ENCODE data around the gene PYGM. TPM values are rescaled to one million over a fixed set of nuclear protein-coding genes. Genes with fewer than 3 reads are reported as not detected.

PYGM gene
- total and polyA plus RNA-seq, 12 donors = 1.4 to 10.1 (median 3.8) TPM

GRCh38 chr11:64765851-64766665 is 6.3 kb upstream of the PYGM start:
- peak overlapping the region in 2 of 5 donors; percentile 17 to 83 for H3K27ac ChIP-seq
- H3K4me1 ChIP-seq (replicated peaks in 1 of 2) = peaks cover 27 to 55% of the 10 kb centered on the region in 2 donors
- no peaks in the 10 kb centered on the region for H3K9me3 ChIP-seq (replicated peaks in 1 of 3)
- no peaks in the 10 kb centered on the region for H3K27me3 ChIP-seq
- TF ChIP-seq, protein P1, sequence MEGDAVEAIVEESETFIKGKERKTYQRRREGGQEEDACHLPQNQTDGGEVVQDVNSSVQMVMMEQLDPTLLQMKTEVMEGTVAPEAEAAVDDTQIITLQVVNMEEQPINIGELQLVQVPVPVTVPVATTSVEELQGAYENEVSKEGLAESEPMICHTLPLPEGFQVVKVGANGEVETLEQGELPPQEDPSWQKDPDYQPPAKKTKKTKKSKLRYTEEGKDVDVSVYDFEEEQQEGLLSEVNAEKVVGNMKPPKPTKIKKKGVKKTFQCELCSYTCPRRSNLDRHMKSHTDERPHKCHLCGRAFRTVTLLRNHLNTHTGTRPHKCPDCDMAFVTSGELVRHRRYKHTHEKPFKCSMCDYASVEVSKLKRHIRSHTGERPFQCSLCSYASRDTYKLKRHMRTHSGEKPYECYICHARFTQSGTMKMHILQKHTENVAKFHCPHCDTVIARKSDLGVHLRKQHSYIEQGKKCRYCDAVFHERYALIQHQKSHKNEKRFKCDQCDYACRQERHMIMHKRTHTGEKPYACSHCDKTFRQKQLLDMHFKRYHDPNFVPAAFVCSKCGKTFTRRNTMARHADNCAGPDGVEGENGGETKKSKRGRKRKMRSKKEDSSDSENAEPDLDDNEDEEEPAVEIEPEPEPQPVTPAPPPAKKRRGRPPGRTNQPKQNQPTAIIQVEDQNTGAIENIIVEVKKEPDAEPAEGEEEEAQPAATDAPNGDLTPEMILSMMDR (IDR thresholded peaks at IDR 0.05) = no peak
- no peak for TF ChIP-seq POLR2A (IDR thresholded peaks at IDR 0.05)
- intact Hi-C loops (cut with DNase I) = no loop called here
- no peak overlapping the region for H3K4me3 ChIP-seq
- peak in 6 of 7 donors; percentile 38 to 63 (median 56) for DNase-seq
- H3K36me3 ChIP-seq (replicated peaks in 1 of 2) = peaks cover 0 to 83% of the 10 kb centered on the region in 2 donors
- WGBS, 4 donors = 57 to 80% (median 67%) methylated on average over 22 to 42 of the region's 42 CpGs

DNA sequence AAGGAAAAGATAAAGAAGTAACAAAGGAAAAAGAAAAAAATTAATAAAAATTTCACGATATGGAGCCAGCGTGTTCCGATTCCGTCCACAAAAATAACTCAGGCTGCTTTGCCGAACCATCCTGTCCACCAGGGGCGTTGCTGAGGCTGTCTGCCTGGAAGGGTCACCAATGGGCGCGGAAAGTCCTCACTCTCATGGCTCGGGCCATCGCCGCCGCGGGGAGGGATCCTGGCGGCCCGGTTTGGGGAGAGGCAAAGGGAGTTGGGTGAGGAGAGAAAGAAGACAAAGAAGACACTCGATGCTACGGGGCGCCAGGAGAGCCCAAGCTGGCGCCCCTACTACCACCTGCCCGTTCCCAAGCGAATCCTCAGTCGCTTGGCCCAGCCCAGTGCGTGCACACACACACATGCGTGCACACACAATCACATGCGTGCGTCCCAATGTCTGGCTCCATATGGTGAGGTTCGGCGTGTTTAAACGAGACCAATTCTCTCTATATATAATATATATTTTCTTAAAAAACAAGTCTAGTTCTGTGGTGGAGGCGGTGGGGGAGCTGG is 5.6 kb upstream of the PYGM start:
- Histone ChIP-seq H3K36me3 (replicated peaks in 1 of 2) (peaks cover 0 to 76% of the 10 kb centered on the region in 2 donors), H3K4me1 (replicated peaks in 1 of 2) (peaks cover 27 to 61% of the 10 kb centered on the region in 2 donors), H3K4me3 (no peak overlapping the region), H3K27ac (peak overlapping the region in 1 of 5 donors; percentile 83), H3K9me3 (replicated peaks in 1 of 3) (no peaks in the 10 kb centered on the region), H3K27me3 (no peaks in the 10 kb centered on the region)
- WGBS, 4 donors = 83 to 87% (median 84%) methylated on average over 30 of the region's 30 CpGs
- DNase-seq = peak in 2 of 7 donors; percentile 31 to 48
- TF ChIP-seq POLR2A (IDR thresholded peaks at IDR 0.05) = no peak
- TF ChIP-seq, protein P1 (IDR thresholded peaks at IDR 0.05) = peak in 4 of 6 experiments; percentile 20 to 28 (median 24)
- intact Hi-C loops (cut with DNase I) = no loop called here

DNA sequence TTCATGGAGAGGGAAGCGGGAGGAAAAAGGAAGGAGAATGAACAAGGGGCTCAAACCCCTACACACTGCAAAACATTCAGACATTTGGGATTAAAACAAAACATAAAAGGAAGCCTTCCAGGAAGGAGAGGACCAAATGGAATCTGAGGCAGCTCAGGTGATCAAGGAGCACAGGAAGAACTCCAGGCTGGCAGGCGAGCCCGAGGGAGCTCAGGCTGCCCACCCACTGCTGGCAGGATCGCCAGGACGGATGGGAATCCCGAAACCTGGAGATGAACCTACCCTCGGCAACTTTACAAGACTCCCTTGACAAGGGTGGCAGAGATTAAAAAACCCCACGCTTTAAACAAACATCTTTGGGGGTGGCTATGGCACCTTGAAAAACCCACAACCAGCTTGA is 5.0 kb upstream of the PYGM start:
- Histone ChIP-seq H3K9me3 (replicated peaks in 1 of 3) (no peaks in the 10 kb centered on the region), H3K4me1 (replicated peaks in 1 of 2) (peaks cover 27 to 67% of the 10 kb centered on the region in 2 donors), H3K27me3 (no peaks in the 10 kb centered on the region), H3K4me3 (no peak overlapping the region), H3K27ac (peak overlapping the region in 2 of 5 donors; percentile 1 to 74), H3K36me3 (replicated peaks in 1 of 2) (peaks cover 0 to 70% of the 10 kb centered on the region in 2 donors)
- peak in 2 of 7 donors; percentile 15 to 19 for DNase-seq
- intact Hi-C loops (cut with DNase I) = no loop called here
- WGBS, 4 donors = 74 to 80% (median 77%) methylated on average over 8 of the region's 8 CpGs
- TF ChIP-seq, protein P1 (IDR thresholded peaks at IDR 0.05) = no peak
- no peak for TF ChIP-seq POLR2A (IDR thresholded peaks at IDR 0.05)

DNA sequence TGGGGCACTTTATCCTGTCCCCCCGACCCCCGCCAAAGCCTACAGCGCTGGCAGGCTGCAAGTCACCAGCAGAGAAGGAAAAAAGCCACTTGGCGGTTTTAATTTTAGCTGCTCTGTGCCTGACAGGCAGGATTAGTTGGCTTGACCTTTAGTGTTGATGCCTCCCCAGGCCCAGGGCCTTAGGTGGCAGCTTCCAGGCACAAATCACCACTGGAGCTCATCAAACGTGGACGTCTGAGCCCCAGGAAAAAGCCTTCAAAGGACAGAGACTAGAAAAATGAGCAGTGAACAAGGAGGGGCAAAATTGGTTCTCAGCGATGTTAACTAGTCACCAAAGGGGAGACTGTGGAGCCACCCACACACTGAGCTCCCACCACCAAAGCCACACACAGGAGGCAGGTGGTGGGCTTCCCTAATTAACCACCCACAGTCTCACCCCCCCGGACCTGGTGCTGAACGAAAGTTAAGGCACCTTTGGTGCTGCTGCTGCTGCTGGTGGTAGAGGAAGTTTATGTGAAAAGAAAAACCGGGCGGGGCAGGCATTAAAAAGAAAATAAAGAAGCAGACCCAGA is 4.4 kb upstream of the PYGM start:
- intact Hi-C loops (cut with DNase I) = no loop called here
- Histone ChIP-seq H3K9me3 (replicated peaks in 1 of 3) (no peaks in the 10 kb centered on the region), H3K27ac (peak overlapping the region in 4 of 5 donors; percentile 14 to 87 (median 70)), H3K4me1 (replicated peaks in 1 of 2) (peaks cover 27 to 71% of the 10 kb centered on the region in 2 donors), H3K27me3 (no peaks in the 10 kb centered on the region), H3K36me3 (replicated peaks in 1 of 2) (peaks cover 0 to 63% of the 10 kb centered on the region in 2 donors), H3K4me3 (no peak overlapping the region)
- TF ChIP-seq, protein P1 (IDR thresholded peaks at IDR 0.05) = no peak
- TF ChIP-seq POLR2A (IDR thresholded peaks at IDR 0.05) = no peak
- WGBS, 4 donors = 34 to 48% (median 40%) methylated on average over 8 to 11 of the region's 11 CpGs
- DNase-seq = peak in 2 of 7 donors; percentile 23 to 41
